Amniotic epithelial cell (primary cell): Measurements from ENCODE around the gene ZSWIM3.
"Not testable (repeated sequence)": the region's sequence is repeated elsewhere in the genome, so short reads cannot be mapped to it uniquely, and the experiment has no call there.

ENCODE experiments used
- DNase-seq: peaks from one replicate; pipeline ENCODE4 v3.0.0-alpha.2; 2010; ENCODE audit warnings: low read depth

Gene ZSWIM3

GRCh38 chr20:45857114-45857881, at the start of gene ZSWIM3, which contains the start of gene ACOT8:
ZSWIM3 (plus strand) TSS chr20:45857614; CDS start chr20:45857826, 212 bp downstream.
ACOT8 (minus strand) TSS chr20:45857392; CDS start chr20:45857315, 77 bp downstream.
- peak; percentile 100 for DNase-seq

DNA sequence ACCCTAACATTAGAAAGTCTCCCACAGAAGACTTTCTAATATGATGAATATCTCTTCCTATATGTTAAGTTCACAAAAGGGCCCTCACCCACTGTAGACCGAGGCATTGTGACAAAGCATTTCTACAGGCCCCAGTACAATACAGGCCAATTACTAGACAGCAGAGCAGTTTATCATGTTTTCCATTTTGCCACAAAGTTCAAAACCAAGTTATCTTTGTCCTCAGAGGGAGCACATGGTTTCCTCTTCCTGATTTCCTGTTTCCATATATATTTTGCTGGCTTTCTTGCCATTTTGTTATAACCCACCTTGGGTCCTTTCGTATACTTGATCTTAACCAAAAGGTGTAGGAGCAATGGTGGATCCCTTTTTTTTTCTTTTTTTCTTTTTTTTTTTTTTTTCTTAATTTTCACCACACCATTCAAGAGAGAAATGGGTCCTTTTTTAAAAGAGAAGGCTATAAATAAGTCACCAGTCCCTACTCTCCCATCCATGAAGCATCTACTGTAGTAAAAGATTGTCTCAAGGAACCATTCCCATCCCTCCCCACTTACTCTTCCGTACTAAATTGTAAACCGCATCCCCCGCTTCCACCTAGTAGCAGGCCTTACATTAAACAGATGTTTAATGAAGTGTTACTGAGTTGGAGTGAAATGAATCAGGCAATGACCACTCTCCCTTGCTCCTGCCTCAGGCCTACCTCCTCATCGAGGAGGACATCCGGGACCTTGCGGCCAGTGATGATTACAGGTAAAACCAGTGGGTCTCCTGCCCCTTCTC, 47.0 kb upstream of the ZSWIM3 start:
- DNase-seq, result no peak

GRCh38 chr20:45812157-45813005, 45.0 kb upstream of the ZSWIM3 start, which contains the start of gene UBE2C:
UBE2C (plus strand) TSS chr20:45812644; CDS start chr20:45812696, 52 bp downstream.
- DNase-seq, result peak; percentile 100

DNA sequence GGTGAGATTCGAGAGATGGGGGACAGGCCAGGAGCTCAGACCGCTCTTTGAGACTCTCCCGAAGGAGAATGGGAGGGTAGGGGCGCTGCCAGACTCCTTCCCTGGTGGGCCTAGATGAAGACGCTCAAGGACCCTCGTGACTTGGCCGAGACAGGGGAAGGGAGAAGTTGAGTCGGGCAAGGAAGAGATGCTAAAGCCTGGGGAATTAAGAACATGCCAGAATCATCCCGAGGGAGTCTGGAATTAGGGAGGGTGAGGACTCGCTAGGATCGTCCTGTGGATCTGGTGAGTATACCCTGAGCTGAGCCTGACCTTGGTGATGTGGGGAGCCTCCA, 44.4 kb upstream of the ZSWIM3 start:
- no peak for DNase-seq

DNA sequence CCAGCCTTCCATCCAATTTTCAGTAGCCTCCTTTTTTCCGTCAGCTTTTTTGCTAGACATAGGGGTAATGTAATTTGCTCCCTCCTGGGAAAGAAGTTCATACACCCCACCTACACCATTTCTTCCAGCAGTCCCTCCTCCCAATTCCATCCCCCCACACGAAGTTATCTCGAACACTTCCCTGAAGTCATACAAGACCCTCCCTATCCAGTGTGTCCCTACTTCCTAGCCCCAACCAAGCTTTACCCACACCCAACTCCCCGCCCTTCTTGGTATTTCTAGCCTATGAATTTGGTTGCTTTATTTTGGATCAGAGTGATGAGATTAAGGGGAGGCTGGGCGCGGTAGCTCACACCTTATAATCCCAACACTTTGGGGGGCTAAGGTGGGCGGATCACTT, 43.9 kb upstream of the ZSWIM3 start:
- no peak for DNase-seq

DNA sequence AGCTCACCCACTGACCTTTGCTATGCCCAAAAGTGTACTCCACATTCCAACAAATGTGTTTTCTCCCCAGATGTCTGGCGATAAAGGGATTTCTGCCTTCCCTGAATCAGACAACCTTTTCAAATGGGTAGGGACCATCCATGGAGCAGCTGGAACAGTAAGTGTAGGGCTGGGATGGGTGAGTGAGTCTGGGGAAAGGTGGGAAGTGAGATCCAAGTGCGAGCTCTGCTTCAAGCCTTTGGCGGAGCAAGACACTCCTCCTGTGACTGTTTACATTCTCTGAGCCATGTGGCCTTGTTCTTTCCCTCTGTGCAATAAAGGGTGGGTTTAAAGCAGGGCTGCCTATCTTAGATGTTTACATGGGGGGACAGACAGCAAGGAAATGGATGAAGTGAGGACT, 43.1 kb upstream of the ZSWIM3 start:
- no peak for DNase-seq

DNA sequence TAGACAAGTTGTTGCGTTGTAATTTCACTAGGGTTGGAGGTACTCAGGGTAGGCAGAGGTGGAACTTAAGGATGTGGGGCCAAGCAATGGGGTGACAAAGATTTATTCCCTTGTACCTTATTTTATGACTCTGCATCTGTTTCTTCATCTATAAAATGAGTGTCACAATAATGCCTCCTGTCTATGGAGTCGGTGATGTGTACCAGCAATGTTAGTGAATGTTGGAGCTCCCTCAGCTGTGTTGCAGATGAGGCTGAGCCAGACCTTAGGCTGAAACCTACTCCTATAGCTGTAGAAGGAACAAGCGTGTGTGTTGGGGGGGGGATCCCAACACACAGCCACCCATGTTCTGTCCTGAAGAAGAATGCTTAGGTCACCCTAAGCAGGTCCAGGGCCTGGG, 40.5 kb upstream of the ZSWIM3 start:
- no peak for DNase-seq

- DNase-seq, result peak; percentile 91
Observed at GRCh38 chr20:45817376-45818194, 39.8 kb upstream of the ZSWIM3 start.

- DNase-seq, result peak; percentile 64
Observed at GRCh38 chr20:45818239-45818638, 39.2 kb upstream of the ZSWIM3 start.

DNA sequence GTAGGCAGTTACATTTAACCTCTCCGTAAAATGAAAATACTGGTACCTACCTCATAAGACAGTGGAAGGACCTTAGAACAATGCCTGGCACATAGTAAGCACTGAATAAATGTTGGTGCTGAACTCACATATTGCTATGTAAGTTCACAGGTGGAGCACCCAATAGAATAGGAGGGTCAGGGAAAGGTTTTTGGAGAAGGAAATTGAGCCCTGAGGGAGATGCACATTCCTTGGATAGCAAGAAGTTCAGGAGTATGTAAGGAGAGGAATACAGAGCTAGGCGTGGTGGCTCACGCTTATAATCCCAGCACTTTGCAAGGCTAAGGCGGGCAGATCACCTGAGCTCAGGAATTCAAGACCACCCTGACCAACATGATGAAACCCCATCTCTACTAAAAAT, 37.9 kb upstream of the ZSWIM3 start:
- DNase-seq, result no peak

DNA sequence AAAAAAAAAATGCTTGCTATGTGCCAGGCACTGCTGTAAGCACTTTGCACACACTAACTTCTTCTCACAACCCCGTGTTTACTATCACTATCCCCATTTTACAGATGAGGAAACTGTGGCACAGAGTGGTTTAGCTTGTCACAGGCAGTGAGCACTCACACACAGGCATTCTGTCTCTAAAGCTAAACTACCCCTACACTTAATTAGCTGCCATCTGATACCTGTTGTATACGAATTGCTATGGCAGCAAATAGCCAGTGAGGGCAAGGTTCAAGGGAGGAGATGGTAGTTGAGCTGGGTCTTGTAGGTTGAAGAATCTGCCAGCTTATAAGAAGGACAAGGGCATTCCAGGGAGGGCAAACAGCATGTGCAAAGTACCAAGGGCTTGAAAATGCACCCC, 35.5 kb upstream of the ZSWIM3 start:
- no peak for DNase-seq

DNA sequence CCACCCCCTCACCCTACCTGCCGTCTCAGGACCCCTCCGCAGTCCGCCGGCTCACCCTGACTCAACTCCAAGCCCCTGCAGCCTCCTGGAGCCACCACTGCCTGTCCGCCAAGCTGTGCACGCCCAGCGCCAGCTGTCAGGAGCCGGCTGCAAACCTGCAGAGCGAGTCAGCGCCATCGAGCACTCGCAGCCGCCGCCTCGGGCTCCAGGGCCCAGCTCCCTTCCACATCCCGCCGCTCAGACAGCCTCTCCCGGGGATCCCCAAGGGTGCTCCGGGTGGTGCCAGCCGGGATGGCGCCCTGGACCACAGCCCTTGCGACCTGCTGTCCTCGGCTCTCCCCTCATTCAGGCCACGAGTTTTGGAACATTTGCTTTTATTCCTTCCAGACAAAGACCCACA, 34.6 kb upstream of the ZSWIM3 start:
- no peak for DNase-seq

- peak; percentile 45 for DNase-seq
Observed at GRCh38 chr20:45823949-45824835, 33.2 kb upstream of the ZSWIM3 start.

- peak; percentile 85 for DNase-seq
Observed at GRCh38 chr20:45826381-45827019, 30.9 kb upstream of the ZSWIM3 start.

- no peak for DNase-seq
Observed at GRCh38 chr20:45827030-45827652, 30.3 kb upstream of the ZSWIM3 start, which contains the start of gene TNNC2. TNNC2 (minus strand) TSS chr20:45827312; CDS start chr20:45827248, 64 bp downstream.

DNA sequence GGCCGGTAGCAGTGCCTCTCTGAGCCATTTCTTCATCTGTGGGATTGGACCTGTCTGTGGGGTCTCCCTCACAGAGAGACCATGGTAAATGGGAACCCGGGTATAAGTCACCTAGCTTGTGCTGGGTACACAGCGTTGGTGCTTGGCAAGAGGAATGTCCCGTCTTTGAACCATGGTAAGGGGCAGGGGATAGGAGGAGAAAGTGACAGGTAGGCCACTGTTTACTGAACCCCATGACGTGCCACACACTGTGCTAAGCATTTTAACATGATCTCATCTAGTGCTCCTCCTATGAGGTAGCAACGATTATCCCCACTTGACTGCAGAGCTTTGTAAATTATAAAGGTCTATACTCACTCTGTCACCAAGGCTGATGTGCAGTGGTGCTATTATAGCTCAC, 29.7 kb upstream of the ZSWIM3 start:
- DNase-seq, result no peak

DNA sequence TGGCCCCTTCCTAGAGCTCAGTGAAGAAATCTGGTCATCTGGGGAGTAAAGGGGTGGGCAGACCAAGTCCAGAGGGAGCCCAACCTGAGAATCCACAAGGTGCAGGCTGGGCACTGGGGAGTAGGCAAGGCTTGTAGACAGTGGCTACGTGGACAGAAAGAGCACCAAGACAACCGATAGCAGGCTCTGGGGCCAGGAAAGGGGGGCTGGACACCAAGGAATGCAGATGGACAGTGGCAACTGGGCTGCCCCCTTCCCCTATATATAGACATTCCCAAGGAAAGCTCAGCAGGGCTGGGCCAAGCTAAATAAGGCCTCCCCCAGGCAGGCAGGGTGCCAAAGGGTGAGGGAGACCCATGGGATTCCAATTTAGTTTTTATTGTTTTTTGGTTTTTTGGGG, 28.8 kb upstream of the ZSWIM3 start:
- no peak for DNase-seq

DNA sequence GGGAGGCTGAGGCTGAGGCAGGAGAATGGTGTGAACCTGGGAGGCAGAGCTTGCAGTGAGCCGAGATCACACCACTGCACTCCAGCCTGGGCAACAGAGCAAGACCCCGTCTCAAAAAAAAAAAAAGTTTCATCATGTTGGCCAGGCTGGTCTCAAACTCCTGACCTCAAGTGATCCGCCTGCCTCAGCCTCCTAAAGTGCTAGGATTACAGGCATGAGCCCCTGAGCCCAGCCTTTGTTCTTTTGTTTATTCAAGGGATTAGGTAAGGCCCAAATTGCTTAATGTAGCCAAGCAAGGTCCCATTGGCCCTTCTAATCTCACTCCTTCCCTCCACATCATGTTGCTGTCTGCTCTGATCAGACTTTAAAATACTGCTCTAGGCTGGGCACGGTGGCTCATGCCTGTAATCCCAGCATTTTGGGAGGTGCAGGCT, 27.7 kb upstream of the ZSWIM3 start:
- not testable (repeated sequence) for DNase-seq

DNA sequence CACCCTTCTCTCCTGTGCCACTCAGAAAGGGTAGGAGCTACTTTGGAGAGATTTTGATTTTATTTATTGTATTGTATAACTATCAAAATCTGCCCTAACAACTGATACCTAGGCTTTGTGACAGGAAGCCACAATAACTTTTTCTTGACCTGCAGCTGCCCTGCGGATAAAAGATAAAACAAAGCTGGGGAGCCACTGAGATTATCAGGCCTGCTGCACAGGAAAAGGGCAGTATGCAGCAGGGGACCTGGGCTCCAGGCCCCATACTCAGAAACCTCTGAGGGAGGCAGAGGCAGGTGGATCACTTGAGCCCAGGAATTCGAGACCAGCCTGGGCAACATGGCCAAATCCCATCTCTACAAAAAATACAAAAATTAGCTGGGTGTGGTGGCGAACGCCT, 24.8 kb upstream of the ZSWIM3 start:
- DNase-seq, result no peak
